SK-N-MC (cell line): Measurements from ENCODE around the gene SUMO1.
"Not testable (repeated sequence)": the region's sequence is repeated elsewhere in the genome, so short reads cannot be mapped to it uniquely, and the experiment has no call there.

Source experiments
- DNase-seq: peaks from one replicate; pipeline ENCODE4 v3.0.0-alpha.2; 2011; ENCODE audit warnings: low read depth, low spot score
- H3K27ac ChIP-seq: fragments of 200-600 bp; sonication (generic); 2 replicates; pipeline ENCODE4 v1.5.1; 2016; ENCODE audit warnings: mixed run types
- H3K36me3 ChIP-seq: fragments of 200-600 bp; sonication (generic); 2 replicates; pipeline ENCODE4 v1.6.1; 2017; ENCODE audit warnings: antibody characterized with exemption, low read length, mixed read lengths; ENCODE audit not compliant: insufficient read depth
- H3K4me3 ChIP-seq: fragments of 200-600 bp; sonication (generic); 2 replicates; pipeline ENCODE4 v1.5.1; 2016
- H3K9ac ChIP-seq: fragments of 200-600 bp; sonication (generic); 2 replicates; pipeline ENCODE4 v1.8.0; 2017; ENCODE audit warnings: mixed run types, mixed read lengths; ENCODE audit not compliant: insufficient read length
- H3K9me3 ChIP-seq: fragments of 200-600 bp; sonication (generic); 2 replicates; pipeline ENCODE4 v1.6.1; 2017; ENCODE audit warnings: low read depth, mild to moderate bottlenecking, antibody characterized with exemption, low read length, moderate library complexity, mixed read lengths
- EZH2 ChIP-seq: fragments of 200-600 bp; sonication (generic); IDR thresholded peaks from one replicate; pipeline ENCODE4 v1.6.1; 2017; ENCODE audit warnings: antibody characterized with exemption
- FOXP2 ChIP-seq: optimal IDR thresholded peaks from 2 replicates; pipeline ENCODE3; 2011; ENCODE audit warnings: mild to moderate bottlenecking, moderate library complexity; ENCODE audit not compliant: insufficient read depth; ENCODE audit errors: extremely low read length, control extremely low read depth
- POLR2AphosphoS5 ChIP-seq: IDR thresholded peaks from 2 replicates; pipeline ENCODE4 v1.6.1; 2012; ENCODE audit warnings: mild to moderate bottlenecking, low read depth, low read length, borderline replicate concordance

SUMO1 gene

DNA sequence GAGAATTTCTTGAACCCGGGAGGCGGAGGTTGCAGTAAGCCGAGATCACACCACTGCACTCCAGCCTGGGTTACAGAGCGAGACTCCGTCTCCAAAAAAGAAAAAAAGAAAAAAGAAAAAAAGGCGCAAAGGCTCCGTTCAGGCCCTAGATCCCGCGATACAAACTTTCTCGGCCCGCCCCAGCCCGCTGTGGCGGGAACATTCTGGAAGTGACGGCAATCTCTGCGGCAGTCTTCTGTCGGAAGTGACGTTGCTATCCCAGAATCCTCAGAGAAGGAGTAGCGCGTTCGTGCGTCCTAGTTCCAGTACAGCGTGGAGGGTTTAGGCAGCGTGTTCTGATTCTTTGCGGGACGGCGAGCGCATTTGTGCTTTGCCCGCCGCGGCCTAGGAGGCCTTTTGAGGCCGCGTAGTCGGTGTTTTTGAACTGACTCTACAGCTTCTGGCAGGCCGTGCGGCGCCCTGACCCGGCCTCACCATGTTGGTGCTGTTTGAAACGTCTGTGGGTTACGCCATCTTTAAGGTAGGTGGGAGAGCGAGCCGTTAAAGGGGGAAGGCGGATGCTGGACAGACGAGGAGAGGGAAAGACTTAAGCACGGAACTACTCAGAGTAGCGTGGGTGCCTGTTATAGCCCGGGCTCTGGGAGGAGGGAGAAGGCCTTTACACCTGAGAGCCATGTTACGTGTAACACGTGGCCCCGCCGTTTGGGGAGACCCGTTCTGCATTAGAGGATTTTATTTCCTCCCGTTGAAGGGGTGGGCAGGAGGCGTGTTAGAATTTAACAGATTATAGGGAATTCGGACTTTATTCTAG lies 27.3 kb upstream of the SUMO1 start, which contains the start of gene NOP58:
Gene NOP58, plus strand, starts transcription at position 297 of the 811 bp plus-strand sequence. Its CDS starts 179 bp downstream, at position 476.
- Histone ChIP-seq H3K9ac (peak within 1 kb of the TSS; percentile 100), H3K36me3 (peaks cover 15% of the 10 kb centered on the region), H3K27ac (peak within 1 kb of the TSS; percentile 99), H3K9me3 (no peaks in the 10 kb centered on the region), H3K4me3 (peak within 1 kb of the TSS; percentile 93)
- peak; percentile 86 for DNase-seq
- TF ChIP-seq EZH2 (no peak), POLR2AphosphoS5 (peak; percentile 99), FOXP2 (peak; percentile 33)

DNA sequence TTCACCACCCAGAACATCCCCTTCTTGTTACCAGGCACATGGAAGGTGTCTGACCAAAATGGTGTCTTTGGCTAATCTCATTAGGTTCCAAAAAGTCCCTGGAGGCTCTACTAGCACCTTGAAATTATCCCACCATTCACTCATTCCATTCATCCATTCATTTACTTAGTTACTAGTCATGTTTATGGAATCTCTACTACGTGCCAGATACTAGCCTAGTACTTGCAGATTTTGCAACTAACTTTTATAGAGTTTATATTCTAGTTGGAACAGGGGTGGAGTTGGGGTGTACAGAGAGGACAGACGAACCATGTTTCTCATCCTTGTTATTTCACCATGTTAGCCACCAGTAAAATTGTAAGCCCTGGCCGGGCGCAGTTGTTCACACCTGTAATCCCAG lies 23.1 kb upstream of the SUMO1 start:
- H3K9me3 ChIP-seq = no peaks in the 10 kb centered on the region
- H3K36me3 ChIP-seq = peaks cover 2% of the 10 kb centered on the region; the same call in 1 of the 2 replicates
- H3K4me3 ChIP-seq = no peak overlapping the region
- no peak overlapping the region for H3K9ac ChIP-seq
- TF ChIP-seq FOXP2 (no peak), POLR2AphosphoS5 (no peak), EZH2 (no peak)
- no peak overlapping the region for H3K27ac ChIP-seq
- DNase-seq = no peak

DNA sequence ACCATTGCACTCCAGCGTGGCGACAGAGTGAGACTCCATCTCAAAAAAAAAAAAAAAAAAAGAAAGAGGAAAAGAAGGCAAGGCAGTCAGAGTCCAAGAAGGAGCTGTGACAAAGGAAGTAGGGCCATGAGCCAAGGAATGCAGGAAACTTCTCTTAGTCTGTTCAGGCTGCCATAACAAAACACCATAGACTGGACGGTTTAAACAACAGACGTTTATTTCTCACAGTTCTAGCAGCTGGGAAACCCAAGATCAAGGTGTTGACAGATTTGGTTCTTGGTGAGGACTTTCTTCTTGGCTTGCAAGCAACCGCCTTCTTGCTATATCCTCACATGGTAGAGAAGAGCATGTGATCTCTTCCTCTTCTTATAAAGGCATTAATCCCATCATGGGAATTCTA lies 13.1 kb upstream of the SUMO1 start:
- Histone ChIP-seq H3K4me3 (no peak overlapping the region), H3K27ac (no peak overlapping the region), H3K36me3 (no peaks in the 10 kb centered on the region), H3K9me3 (no peaks in the 10 kb centered on the region), H3K9ac (no peak overlapping the region)
- DNase-seq = no peak
- TF ChIP-seq FOXP2 (no peak), EZH2 (no peak), POLR2AphosphoS5 (no peak)

DNA sequence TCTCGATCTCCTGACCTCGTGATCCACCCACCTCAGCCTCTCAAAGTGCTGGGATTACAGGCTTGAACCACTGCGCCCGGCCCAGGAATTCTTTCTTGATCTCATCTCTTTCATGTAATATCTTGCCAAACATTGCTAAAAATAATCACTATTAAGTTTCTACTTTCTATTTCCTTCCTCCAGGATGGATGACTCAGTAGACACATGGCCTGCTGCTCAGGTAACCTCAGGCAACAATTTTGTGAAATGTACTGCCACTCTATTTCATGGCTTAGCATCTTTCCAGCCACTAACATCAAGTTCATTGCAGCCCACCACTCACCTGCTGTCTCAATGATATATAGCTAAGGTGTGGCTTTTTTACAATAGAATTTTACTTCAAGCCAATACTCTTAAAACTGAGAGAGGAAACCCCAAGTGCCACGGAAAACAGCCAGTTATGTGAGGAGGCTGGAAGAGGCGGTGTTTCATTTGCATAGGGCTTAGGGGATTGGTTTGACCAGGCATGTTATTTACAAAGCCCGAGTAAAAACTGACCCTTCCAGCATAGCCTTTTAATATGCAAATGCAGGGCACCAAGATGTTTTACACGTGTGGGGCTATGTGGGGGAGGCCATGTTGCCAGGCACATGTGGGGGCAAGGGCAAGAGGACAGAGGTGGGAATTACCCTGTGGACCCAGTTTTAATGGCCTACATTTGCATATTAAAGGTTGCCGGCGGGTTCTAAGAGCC lies 11.3 kb upstream of the SUMO1 start:
- no peak overlapping the region for H3K4me3 ChIP-seq
- no peak for DNase-seq
- no peak overlapping the region for H3K27ac ChIP-seq
- no peaks in the 10 kb centered on the region for H3K36me3 ChIP-seq
- no peak overlapping the region for H3K9ac ChIP-seq
- H3K9me3 ChIP-seq = no peaks in the 10 kb centered on the region
- TF ChIP-seq FOXP2 (no peak), POLR2AphosphoS5 (no peak), EZH2 (no peak)

DNA sequence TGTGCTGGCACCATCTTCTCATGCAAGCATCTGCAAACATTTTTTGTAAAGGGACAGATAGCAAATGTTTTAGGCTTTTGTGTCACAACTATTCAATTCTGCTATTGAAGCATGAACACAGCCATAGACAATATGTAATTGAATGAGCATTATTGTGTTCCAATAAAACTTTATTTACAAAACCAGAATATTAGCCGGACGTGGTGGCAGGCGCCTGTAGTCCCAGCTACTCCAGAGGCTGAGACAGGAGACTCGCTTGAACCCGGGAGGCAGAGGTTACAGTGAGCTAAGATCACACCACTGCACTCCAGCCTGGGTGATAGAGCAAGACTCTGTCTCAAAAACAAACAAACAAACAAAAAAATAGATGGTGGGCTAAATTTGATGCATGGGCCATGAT lies 9.3 kb upstream of the SUMO1 start:
- not testable (repeated sequence) for H3K27ac ChIP-seq, DNase-seq, H3K9me3 ChIP-seq, H3K36me3 ChIP-seq, H3K9ac ChIP-seq, H3K4me3 ChIP-seq

DNA sequence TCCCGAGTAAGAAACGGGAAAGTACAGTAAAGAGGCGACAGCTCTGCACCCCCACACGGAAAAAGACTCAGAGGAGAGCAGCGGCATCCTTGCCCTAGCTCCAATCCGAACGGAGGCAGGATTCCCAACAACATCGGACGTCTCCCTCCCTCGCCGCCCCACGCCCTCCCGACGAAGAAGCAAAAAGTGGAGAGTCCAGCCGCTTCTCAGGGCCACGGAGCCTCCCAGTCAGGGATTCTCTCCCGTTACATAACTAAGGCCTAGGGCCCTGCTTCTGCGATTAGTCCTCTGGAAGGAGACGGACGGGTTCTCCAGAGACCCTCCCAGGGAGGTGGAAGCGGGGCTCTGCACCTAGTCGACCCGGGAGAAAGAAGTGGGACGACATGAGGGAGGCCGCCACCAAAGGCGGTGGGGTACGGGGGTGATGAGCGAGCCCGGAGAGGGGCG lies 587 bp downstream of the SUMO1 start:
- TF ChIP-seq EZH2 (no peak), POLR2AphosphoS5 (no peak), FOXP2 (no peak)
- DNase-seq = no peak
- no peaks in the 10 kb centered on the region for H3K9me3 ChIP-seq

DNA sequence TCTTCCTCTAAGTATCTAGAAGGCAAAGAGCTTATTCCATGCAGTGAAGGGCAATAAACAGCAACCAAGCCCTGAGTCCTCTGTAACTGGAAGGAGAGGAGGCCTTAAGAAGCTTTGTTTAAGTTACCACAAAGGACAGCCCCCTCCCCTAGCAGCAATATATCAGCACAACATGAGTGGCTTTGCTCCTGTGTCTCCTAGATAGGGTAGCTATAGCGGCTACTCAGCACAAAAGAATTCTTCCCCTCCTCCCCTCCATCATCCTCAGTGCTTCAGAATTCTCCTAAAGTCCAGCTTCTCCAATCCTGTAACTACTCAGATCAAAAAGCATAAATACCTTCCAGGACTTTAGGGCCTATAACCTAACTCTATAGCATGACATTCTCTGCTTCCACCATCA lies 16.5 kb downstream of the SUMO1 start:
- Histone ChIP-seq H3K9me3 (no peaks in the 10 kb centered on the region), H3K36me3 (peaks cover 58% of the 10 kb centered on the region), H3K9ac (no peak overlapping the region), H3K27ac (peak overlapping the region; percentile 52; the same call in 1 of the 2 replicates), H3K4me3 (no peak overlapping the region)
- TF ChIP-seq EZH2 (no peak), POLR2AphosphoS5 (no peak), FOXP2 (no peak)
- DNase-seq = no peak

More for the DNA sequence above, 587 bp downstream of the SUMO1 start:
- H3K4me3 ChIP-seq = peak overlapping the region; percentile 93
- peak overlapping the region; percentile 96 for H3K9ac ChIP-seq
- H3K27ac ChIP-seq = peak overlapping the region; percentile 66; the same call in 1 of the 2 replicates
- peaks cover 10% of the 10 kb centered on the region for H3K36me3 ChIP-seq

DNA sequence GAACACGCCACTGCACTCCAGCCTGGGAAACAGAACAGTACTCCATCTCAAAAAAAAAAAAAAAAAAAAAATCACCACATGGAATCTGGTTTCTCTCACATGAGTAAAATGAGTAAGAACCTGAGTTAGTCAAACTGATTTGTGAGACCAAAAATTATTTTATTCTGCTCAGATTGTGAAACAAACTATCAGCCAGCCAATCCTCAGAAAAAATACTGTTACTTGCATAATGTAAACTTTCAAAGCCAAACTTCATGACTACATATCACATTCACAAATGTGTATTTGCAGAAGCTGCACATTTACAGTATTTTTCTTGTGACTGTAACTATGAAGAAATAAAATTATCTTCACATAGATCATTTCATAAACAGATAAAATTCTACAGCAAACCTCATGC lies 23.2 kb downstream of the SUMO1 start:
- Histone ChIP-seq H3K9me3 (no peaks in the 10 kb centered on the region), H3K4me3 (no peak overlapping the region), H3K27ac (no peak overlapping the region), H3K9ac (no peak overlapping the region), H3K36me3 (peaks cover 71% of the 10 kb centered on the region)
- no peak for DNase-seq
- TF ChIP-seq POLR2AphosphoS5 (no peak), FOXP2 (no peak), EZH2 (no peak)
